HG03469 (cell line): ENCODE results near the gene IVNS1ABP.
"Not testable (repeated sequence)": the region's sequence is repeated elsewhere in the genome, so short reads cannot be mapped to it uniquely, and the experiment has no call there.

Source experiments
- ATAC-seq: cut with Tn5 transposase; IDR thresholded peaks from one replicate; pipeline ENCODE4 v1.9.1; 2021; ENCODE audit warnings: mild to moderate bottlenecking, moderate library complexity, moderate number of reproducible peaks; ENCODE audit not compliant: unreplicated experiment

The IVNS1ABP gene

GRCh38 chr1:185257950-185258208, 59.2 kb downstream of the IVNS1ABP start:
- ATAC-seq, result no peak

- not testable (repeated sequence) for ATAC-seq
Observed at GRCh38 chr1:185257116-185257949, 59.7 kb downstream of the IVNS1ABP start.

- not testable (repeated sequence) for ATAC-seq
Observed at GRCh38 chr1:185255595-185255994, 61.4 kb downstream of the IVNS1ABP start.

GRCh38 chr1:185252404-185252803, 64.6 kb downstream of the IVNS1ABP start:
- not testable (repeated sequence) for ATAC-seq

- not testable (repeated sequence) for ATAC-seq
Observed at GRCh38 chr1:185251928-185252327, 65.1 kb downstream of the IVNS1ABP start.

GRCh38 chr1:185250063-185250462, 67.0 kb downstream of the IVNS1ABP start:
- no peak for ATAC-seq

GRCh38 chr1:185249563-185249962, 67.5 kb downstream of the IVNS1ABP start:
- ATAC-seq, result no peak
